ENCODE measurements around the gene KCNMA1.

DNA sequence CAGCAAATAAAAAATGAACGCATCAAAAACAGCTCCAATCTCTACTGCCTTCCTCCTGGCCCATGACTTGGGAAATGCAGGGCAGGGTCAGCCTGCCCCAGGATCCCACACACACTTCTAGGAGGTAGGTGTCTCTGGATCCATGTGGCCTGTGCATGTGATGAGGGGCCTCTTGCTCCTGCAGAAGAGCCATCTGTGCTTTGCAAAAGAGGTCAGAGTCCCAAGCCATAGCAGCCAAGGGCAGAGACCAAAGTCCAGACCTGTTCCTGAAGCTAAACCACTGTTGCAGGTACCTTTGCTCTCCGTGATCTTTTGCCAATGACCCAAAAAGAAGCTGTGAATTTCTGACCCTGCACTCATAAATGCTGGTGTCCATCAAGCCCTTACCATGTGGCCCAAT, 57.1 kb downstream of the KCNMA1 start:
- TF ChIP-seq CTCF (IDR thresholded peaks at IDR 0.05) (no peak), POLR2A (IDR thresholded peaks at IDR 0.05) (no peak), POLR2AphosphoS5 (IDR thresholded peaks at IDR 0.05) (no peak)
